ENCODE results near the gene UQCC2.

Gene UQCC2

DNA sequence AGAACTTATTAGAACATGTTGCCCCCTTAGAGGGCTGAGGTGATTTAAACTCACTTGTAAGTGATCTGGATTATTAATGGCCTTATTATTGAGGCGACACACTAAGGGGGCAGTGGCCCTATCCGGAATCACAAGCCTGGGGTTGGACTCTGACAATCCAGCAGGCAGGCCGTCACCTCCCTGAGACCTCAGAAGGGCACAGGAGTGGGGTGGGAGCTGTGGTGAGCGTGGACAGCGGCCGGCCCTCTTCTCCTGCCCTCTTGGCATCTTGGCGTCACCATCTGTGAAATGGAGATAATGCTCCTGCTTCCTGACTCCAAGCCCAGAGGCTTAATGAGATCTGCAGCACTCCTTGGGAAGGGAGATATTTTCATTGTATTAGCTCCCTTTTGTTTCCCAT, 15.6 kb upstream of the UQCC2 start:
- H3K27me3 Mint-ChIP-seq (ENCODE audit: low read depth), result peaks cover 28% of the 10 kb centered on the region
- no peaks in the 10 kb centered on the region for H3K36me3 Mint-ChIP-seq (ENCODE audit: low read depth)
- TF ChIP-seq, protein P1, sequence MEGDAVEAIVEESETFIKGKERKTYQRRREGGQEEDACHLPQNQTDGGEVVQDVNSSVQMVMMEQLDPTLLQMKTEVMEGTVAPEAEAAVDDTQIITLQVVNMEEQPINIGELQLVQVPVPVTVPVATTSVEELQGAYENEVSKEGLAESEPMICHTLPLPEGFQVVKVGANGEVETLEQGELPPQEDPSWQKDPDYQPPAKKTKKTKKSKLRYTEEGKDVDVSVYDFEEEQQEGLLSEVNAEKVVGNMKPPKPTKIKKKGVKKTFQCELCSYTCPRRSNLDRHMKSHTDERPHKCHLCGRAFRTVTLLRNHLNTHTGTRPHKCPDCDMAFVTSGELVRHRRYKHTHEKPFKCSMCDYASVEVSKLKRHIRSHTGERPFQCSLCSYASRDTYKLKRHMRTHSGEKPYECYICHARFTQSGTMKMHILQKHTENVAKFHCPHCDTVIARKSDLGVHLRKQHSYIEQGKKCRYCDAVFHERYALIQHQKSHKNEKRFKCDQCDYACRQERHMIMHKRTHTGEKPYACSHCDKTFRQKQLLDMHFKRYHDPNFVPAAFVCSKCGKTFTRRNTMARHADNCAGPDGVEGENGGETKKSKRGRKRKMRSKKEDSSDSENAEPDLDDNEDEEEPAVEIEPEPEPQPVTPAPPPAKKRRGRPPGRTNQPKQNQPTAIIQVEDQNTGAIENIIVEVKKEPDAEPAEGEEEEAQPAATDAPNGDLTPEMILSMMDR (IDR thresholded peaks at IDR 0.05; ENCODE audit: unreplicated experiment in 3 of 3), result no peak
- no peak overlapping the region for H3K27ac Mint-ChIP-seq
- peaks cover 31% of the 10 kb centered on the region for H3K4me1 Mint-ChIP-seq
- H3K4me3 Mint-ChIP-seq, result no peak overlapping the region
- no peaks in the 10 kb centered on the region for H3K9me3 Mint-ChIP-seq

DNA sequence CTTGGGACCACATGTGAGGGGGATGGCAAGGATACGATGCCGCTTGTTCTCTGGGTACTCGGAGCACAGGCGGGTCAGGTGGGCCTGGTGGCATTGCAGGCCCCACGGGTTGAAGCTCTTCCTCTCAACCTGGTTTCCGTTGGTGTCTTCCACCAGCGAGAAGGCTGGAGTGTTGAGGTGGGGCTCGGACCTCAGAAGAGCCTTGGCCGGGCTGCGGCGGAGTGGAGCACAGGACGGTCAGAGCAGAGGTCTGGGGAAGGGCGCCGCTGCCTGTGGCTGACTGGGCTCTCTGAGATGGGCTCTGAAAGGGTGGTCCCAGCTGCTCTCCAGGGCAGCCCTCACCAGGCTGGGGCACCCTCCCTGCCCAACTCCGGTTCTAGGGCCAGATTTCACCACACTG, 15.2 kb upstream of the UQCC2 start:
- Mint-ChIP-seq H3K27me3 (ENCODE audit: low read depth) (peaks cover 31% of the 10 kb centered on the region), H3K9me3 (no peaks in the 10 kb centered on the region), H3K4me1 (peaks cover 31% of the 10 kb centered on the region), H3K36me3 (ENCODE audit: low read depth) (no peaks in the 10 kb centered on the region), H3K27ac (no peak overlapping the region), H3K4me3 (no peak overlapping the region)
- TF ChIP-seq, protein P1 (IDR thresholded peaks at IDR 0.05; ENCODE audit: unreplicated experiment in 3 of 3), result no peak

DNA sequence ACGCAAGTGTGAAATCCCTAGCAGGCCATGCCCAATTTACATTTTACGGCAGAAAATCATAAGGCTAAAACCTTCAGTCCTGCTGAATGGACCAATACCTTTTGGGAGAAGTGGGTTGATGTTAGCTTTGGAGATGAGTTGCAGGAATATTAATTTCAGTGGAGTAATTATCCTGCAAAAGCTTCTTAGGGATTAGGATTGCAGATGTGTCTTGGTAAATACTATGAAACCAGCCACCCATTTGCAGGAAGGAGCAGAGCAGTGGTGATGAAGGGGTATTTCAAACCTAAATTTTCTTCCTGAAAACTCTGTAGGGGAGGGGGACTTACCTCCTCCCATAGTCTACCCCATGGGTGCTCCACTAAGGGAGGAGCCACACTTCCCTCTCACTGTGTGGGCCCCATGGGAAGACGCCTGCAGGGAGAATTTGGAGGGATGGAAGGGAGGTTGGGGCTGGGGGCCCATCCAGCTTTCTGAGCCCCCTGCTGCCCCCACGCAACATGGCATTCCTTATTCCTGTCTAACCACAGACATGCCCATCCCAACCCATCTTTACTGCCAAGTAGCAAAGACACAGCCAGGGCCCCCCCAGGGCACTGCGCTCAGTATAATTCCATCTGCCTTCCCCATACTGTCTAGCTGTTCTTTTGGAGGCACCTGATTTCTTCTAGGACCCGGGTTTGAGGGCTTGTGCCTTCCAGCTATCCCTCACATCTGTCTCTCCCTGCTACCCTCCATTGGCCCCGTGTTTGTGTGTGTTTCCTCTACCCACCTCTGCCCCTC, 14.6 kb upstream of the UQCC2 start:
- H3K27me3 Mint-ChIP-seq (ENCODE audit: low read depth), result peaks cover 31% of the 10 kb centered on the region
- TF ChIP-seq, protein P1 (IDR thresholded peaks at IDR 0.05; ENCODE audit: unreplicated experiment in 3 of 3), result no peak
- H3K27ac Mint-ChIP-seq, result no peak overlapping the region
- H3K9me3 Mint-ChIP-seq, result no peaks in the 10 kb centered on the region
- H3K4me1 Mint-ChIP-seq, result peaks cover 31% of the 10 kb centered on the region
- H3K36me3 Mint-ChIP-seq (ENCODE audit: low read depth), result no peaks in the 10 kb centered on the region
- no peak overlapping the region for H3K4me3 Mint-ChIP-seq

DNA sequence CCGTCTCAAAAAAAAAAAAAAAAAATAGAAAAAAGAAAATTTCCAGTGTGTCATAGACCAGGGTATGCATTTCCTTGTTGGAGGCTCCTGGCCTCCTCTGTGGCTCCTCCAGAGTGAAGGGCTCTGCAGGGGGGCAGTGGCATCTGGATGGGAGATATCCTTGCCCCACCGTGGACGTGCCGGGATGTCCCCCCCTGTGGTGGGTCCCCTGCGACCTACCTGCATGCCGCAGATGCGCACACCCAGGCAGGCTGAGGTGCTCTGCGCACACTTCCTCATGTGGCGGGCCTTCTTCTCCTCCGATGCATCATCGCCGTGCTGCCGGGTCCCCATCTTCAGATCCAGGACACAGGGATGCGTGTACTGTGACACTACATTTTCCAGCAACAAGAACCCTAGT, 13.7 kb upstream of the UQCC2 start:
- Mint-ChIP-seq H3K4me3 (no peak overlapping the region), H3K27ac (no peak overlapping the region), H3K27me3 (ENCODE audit: low read depth) (peaks cover 30% of the 10 kb centered on the region)

DNA sequence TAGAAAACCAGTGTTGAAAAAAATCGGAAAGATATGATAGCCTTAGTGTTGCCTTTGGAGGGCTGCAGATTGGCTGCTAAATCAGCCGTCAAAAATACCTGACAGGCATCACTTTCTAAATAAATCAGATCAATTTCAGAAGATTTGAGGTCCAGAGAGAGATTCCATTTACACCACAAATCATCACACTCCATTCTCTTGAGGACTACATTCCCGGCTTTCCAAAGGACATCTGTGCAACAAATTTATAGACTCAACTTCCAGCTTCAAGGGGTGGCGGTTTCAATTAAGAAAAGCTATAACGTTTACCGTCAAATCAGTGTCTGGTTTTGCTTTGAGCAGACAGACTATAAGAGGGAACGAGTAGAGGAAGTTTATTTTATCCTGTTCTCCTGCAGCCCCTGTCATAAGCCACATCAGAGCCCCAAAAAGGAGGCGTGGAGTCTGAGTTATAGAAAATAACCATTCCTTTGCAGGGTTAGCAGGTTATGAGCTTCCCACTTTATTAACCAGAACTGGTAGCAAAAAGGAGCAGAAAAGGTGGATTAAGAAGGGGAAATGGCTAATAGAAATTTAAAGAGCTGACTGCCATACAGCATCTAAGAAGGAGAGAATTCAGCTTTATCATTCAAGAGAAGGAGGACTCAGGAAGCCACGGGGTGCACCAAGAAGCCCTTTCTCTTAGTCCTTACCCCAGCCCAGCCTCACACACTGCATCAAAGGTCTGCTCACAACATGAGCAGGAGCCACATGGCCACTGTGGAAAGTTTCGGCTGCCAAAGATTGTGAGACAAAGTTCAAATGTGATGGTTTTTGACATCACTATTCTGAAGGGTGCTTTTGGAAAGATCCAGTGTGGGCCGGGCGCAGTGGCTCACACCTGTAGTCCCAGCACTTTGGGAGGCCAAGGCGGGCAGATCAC, 12.9 kb upstream of the UQCC2 start:
- Mint-ChIP-seq H3K27ac (peak overlapping the region in 1 of 3 experiments; percentile 50), H3K36me3 (ENCODE audit: low read depth) (no peaks in the 10 kb centered on the region), H3K9me3 (no peaks in the 10 kb centered on the region), H3K4me3 (no peak overlapping the region), H3K4me1 (peaks cover 40% of the 10 kb centered on the region), H3K27me3 (ENCODE audit: low read depth) (peaks cover 38% of the 10 kb centered on the region)
- TF ChIP-seq, protein P1 (IDR thresholded peaks at IDR 0.05; ENCODE audit: unreplicated experiment in 3 of 3), result no peak

More for the DNA sequence above, 13.7 kb upstream of the UQCC2 start:
- TF ChIP-seq, protein P1 (IDR thresholded peaks at IDR 0.05; ENCODE audit: unreplicated experiment in 3 of 3), result no peak
- H3K36me3 Mint-ChIP-seq (ENCODE audit: low read depth), result no peaks in the 10 kb centered on the region
- no peaks in the 10 kb centered on the region for H3K9me3 Mint-ChIP-seq
- peaks cover 33% of the 10 kb centered on the region for H3K4me1 Mint-ChIP-seq

All from nephron (organoid).